GM23338 (cell line): ENCODE measurements around the gene TPH1.

Experiments used
- CREB1 ChIP-seq: fragments of 250-450 bp; sonication (Bioruptor Pico); IDR thresholded peaks from 2 replicates; pipeline ENCODE4 v1.5.0; 2020; ENCODE audit warnings: low read depth, mild to moderate bottlenecking, moderate library complexity
- CTCF ChIP-seq, 2 experiments: fragments of 200-600 bp in 1 of 2; sonication (generic) in 1 of 2; conservative IDR thresholded peaks; 2 replicates each; pipeline versions ENCODE4 v1.5.1 to v1.6.1; 2016 to 2017; ENCODE audit warnings: antibody characterized with exemption in 2 of 2, low read depth in 2 of 2, mild to moderate bottlenecking in 2 of 2, moderate library complexity in 1 of 2
- EZH2 ChIP-seq: fragments of 200-600 bp; sonication (generic); IDR thresholded peaks from one replicate; pipeline ENCODE4 v1.8.0; 2017; ENCODE audit warnings: antibody characterized with exemption, mild to moderate bottlenecking, low read depth; ENCODE audit not compliant: unreplicated experiment
- EZH2phosphoT487 ChIP-seq: fragments of 200-600 bp; sonication (generic); IDR thresholded peaks from one replicate; pipeline ENCODE4 v1.8.1; 2018; ENCODE audit warnings: antibody characterized with exemption; ENCODE audit not compliant: unreplicated experiment
- JUNB ChIP-seq: IDR thresholded peaks from one replicate; pipeline ENCODE4 v1.6.1; 2016; ENCODE audit warnings: antibody characterized with exemption; ENCODE audit not compliant: unreplicated experiment
- NANOG ChIP-seq: IDR thresholded peaks from 2 replicates; pipeline ENCODE4 v1.6.1; 2016; ENCODE audit warnings: antibody characterized with exemption, borderline replicate concordance
- POLR2AphosphoS5 ChIP-seq: IDR thresholded peaks from 2 replicates; pipeline ENCODE4 v1.6.1; 2016; ENCODE audit warnings: antibody characterized with exemption, low read depth
- STAT1 ChIP-seq: IDR thresholded peaks from one replicate; pipeline ENCODE4 v1.6.1; 2016; ENCODE audit warnings: antibody characterized with exemption; ENCODE audit not compliant: unreplicated experiment

- TF ChIP-seq CTCF (conservative IDR thresholded peaks at IDR 0.05; ENCODE audit: low read depth in 2 of 2) (no peak), NANOG (no peak), CREB1 (no peak), EZH2 (no peak), STAT1 (no peak), POLR2AphosphoS5 (no peak), EZH2phosphoT487 (no peak), JUNB (no peak)
These were observed 42.9 kb upstream of the TPH1 start for GRCh38 chr11:18088966-18089365.
